Suprapubic skin (tissue), 4 donors: Measurements from ENCODE around the gene ANKH. TPM values are rescaled to one million over a fixed set of nuclear protein-coding genes. Genes with fewer than 3 reads are reported as not detected.

ENCODE experiments used
- DNase-seq, 2 donors: peaks; one replicate each; pipeline ENCODE4 v3.0.0-alpha.2; 2019; ENCODE audit warnings: low spot score in 2 of 2
- H3K27ac ChIP-seq: fragments of 200-600 bp; sonication (generic); one replicate; pipeline ENCODE4 v1.5.1; 2019
- H3K27me3 ChIP-seq: fragments of 200-600 bp; sonication (generic); one replicate; pipeline ENCODE4 v1.5.1; 2019
- H3K36me3 ChIP-seq: fragments of 200-600 bp; sonication (generic); one replicate; pipeline ENCODE4 v1.5.1; 2019
- H3K4me1 ChIP-seq: fragments of 200-600 bp; sonication (generic); one replicate; pipeline ENCODE4 v1.5.1; 2019
- H3K4me3 ChIP-seq: fragments of 200-600 bp; sonication (generic); one replicate; pipeline ENCODE4 v1.5.1; 2019; ENCODE audit warnings: mild to moderate bottlenecking
- H3K9me3 ChIP-seq: fragments of 200-600 bp; sonication (generic); one replicate; pipeline ENCODE4 v1.5.1; 2019
- CTCF ChIP-seq, 2 donors: fragments of 200-600 bp in 1 of 2; fragments of 450-650 bp in 1 of 2; sonication (generic) in 1 of 2; IDR thresholded peaks; one replicate each; pipeline ENCODE4 v1.5.1; 2016 to 2019; ENCODE audit warnings: antibody characterized with exemption in 2 of 2, mild to moderate bottlenecking in 1 of 2, moderate library complexity in 1 of 2
- EP300 ChIP-seq: sonication (generic); formaldehyde crosslinking; IDR thresholded peaks from one replicate; pipeline ENCODE4 v1.6.1; 2017; ENCODE audit warnings: antibody characterized with exemption
- POLR2A ChIP-seq, 2 donors: fragments of 450-650 bp; IDR thresholded peaks; one replicate each; pipeline ENCODE4 v1.6.1; 2017; ENCODE audit warnings: antibody characterized with exemption in 2 of 2, mild to moderate bottlenecking in 2 of 2, moderate library complexity in 2 of 2
- POLR2AphosphoS5 ChIP-seq, 3 donors: sonication (generic); formaldehyde crosslinking; IDR thresholded peaks; one replicate each; pipeline ENCODE4 v1.6.1; 2017; ENCODE audit warnings: antibody characterized with exemption in 3 of 3
- WGBS: methylation state at CpG from one replicate; pipeline ENCODE4 v1.1.5; 2018; 5-methylcytosine and 5-hydroxymethylcytosine counted together
- total RNA-seq, 4 donors: library from RNA; depleted of rRNA; stranded (reverse); fragments of >200 nt; gene quantifications; one replicate each; pipeline ENCODE4 v1.1.0, GENCODE V29; 2016

ANKH gene
- total RNA-seq, 4 donors from 2014 or later: 59.8 to 86.1 (median 70.4) TPM

- DNase-seq: no peak
- 86% methylated on average over 7 of the region's 7 CpGs for WGBS
- Histone ChIP-seq H3K36me3 (no peaks in the 10 kb centered on the region), H3K9me3 (no peaks in the 10 kb centered on the region), H3K4me1 (peaks cover 45% of the 10 kb centered on the region), H3K27ac (peak overlapping the region; percentile 97), H3K27me3 (no peaks in the 10 kb centered on the region), H3K4me3 (peak overlapping the region; percentile 87)
- no peak for TF ChIP-seq EP300
- TF ChIP-seq POLR2AphosphoS5 (IDR thresholded peaks at IDR 0.05): no peak
- TF ChIP-seq POLR2A (IDR thresholded peaks at IDR 0.05): no peak
- no peak for TF ChIP-seq CTCF (IDR thresholded peaks at IDR 0.05)
Measured at GRCh38 chr5:14662721-14663260, 208.8 kb downstream of the ANKH start.

GRCh38 chr5:14660833-14661232, 210.7 kb downstream of the ANKH start:
- WGBS: 70% methylated on average over 2 of the region's 2 CpGs
- Histone ChIP-seq H3K4me1 (peaks cover 26% of the 10 kb centered on the region), H3K27me3 (no peaks in the 10 kb centered on the region), H3K27ac (peak overlapping the region; percentile 59), H3K36me3 (no peaks in the 10 kb centered on the region), H3K4me3 (no peak overlapping the region), H3K9me3 (no peaks in the 10 kb centered on the region)
- TF ChIP-seq POLR2A (IDR thresholded peaks at IDR 0.05) (no peak), POLR2AphosphoS5 (IDR thresholded peaks at IDR 0.05) (no peak)
- DNase-seq: no peak

DNA sequence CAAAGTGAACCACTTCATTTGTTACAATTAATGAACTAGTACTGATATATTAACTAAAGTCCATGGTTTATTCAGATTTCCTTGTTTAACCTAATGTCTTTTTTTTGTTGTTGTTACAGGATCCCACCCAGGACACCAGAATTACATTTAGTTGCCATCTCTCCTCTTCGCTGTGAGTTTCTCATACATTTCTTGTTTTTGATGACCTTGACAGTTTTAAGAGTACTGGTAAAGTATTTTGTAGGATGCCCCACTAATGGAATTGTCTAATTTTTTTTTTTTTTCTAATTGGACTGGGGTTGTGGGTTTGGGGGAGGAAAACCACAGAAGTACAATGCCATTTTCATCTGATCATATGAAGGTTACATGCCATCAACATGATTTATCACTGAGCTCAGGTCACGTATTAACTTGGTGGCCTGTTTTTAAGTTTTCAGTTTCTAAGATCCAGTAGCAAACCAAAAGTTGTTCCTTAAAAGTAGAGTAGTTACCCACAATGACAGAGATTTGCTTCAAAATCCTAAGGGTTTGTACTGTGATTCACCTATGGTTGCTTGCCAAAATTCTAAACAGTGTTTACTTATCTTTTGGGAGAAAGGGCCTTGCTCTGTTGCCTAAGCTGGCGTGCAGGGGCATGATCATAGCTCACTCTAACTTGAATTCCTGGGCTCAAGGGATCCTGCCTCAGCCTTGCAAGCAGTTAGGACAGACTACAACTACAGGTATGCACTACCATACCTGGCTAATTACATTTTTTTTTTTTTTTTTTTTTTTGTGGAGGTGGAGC, 211.6 kb downstream of the ANKH start:
- DNase-seq: no peak
- Histone ChIP-seq H3K4me3 (no peak overlapping the region), H3K27me3 (no peaks in the 10 kb centered on the region), H3K4me1 (peaks cover 19% of the 10 kb centered on the region), H3K36me3 (no peaks in the 10 kb centered on the region), H3K9me3 (no peaks in the 10 kb centered on the region), H3K27ac (peak overlapping the region; percentile 59)
- TF ChIP-seq POLR2A (IDR thresholded peaks at IDR 0.05): no peak
- no peak for TF ChIP-seq POLR2AphosphoS5 (IDR thresholded peaks at IDR 0.05)
- TF ChIP-seq CTCF (IDR thresholded peaks at IDR 0.05): no peak
- no peak for TF ChIP-seq EP300
- 76% methylated on average over 3 of the region's 3 CpGs for WGBS

- no peak for DNase-seq
- 35% methylated on average over 2 of the region's 2 CpGs for WGBS
- H3K27ac ChIP-seq: no peak overlapping the region
- no peaks in the 10 kb centered on the region for H3K36me3 ChIP-seq
- TF ChIP-seq POLR2AphosphoS5 (IDR thresholded peaks at IDR 0.05) (no peak), CTCF (IDR thresholded peaks at IDR 0.05) (no peak), POLR2A (IDR thresholded peaks at IDR 0.05) (no peak), EP300 (no peak)
- H3K4me3 ChIP-seq: no peak overlapping the region
- no peaks in the 10 kb centered on the region for H3K9me3 ChIP-seq
- H3K27me3 ChIP-seq: no peaks in the 10 kb centered on the region
- peaks cover 7% of the 10 kb centered on the region for H3K4me1 ChIP-seq
Measured at GRCh38 chr5:14656898-14657297, 214.7 kb downstream of the ANKH start.

GRCh38 chr5:14655146-14655741, 216.3 kb downstream of the ANKH start:
- 51% methylated on average over 4 of the region's 4 CpGs for WGBS
- Histone ChIP-seq H3K27ac (no peak overlapping the region), H3K4me3 (no peak overlapping the region), H3K4me1 (no peaks in the 10 kb centered on the region), H3K9me3 (no peaks in the 10 kb centered on the region), H3K36me3 (no peaks in the 10 kb centered on the region), H3K27me3 (no peaks in the 10 kb centered on the region)
- no peak for DNase-seq
- no peak for TF ChIP-seq EP300
- TF ChIP-seq CTCF (IDR thresholded peaks at IDR 0.05): no peak
- no peak for TF ChIP-seq POLR2A (IDR thresholded peaks at IDR 0.05)
- TF ChIP-seq POLR2AphosphoS5 (IDR thresholded peaks at IDR 0.05): no peak

Other genes with a start within 250 kb of the ANKH start
- 100 to 1,000 TPM in 1 of 4 donors, 10 to 100 TPM in 3; 44.8 to 155 (median 62.5) TPM for gene OTULIN, start 207.1 kb downstream of the ANKH start, total RNA-seq